RPMI7951 (cell line): Measurements from ENCODE around the gene AATK. TPM values are rescaled to one million over a fixed set of nuclear protein-coding genes. Genes with fewer than 3 reads are reported as not detected.

Experiments used
- DNase-seq: peaks from one replicate; pipeline ENCODE4 v3.0.0-alpha.2; 2012; ENCODE audit warnings: low read depth
- total RNA-seq: library from RNA; depleted of rRNA; stranded (reverse); fragments of >200 nt; shearing (Covaris generic); gene quantifications from 2 replicates; pipeline ENCODE4 v1.2.3, GENCODE V29; 2014; rRNA removed

The AATK gene
- total RNA-seq, 1 experiment from 2014 or later = not detected

DNA sequence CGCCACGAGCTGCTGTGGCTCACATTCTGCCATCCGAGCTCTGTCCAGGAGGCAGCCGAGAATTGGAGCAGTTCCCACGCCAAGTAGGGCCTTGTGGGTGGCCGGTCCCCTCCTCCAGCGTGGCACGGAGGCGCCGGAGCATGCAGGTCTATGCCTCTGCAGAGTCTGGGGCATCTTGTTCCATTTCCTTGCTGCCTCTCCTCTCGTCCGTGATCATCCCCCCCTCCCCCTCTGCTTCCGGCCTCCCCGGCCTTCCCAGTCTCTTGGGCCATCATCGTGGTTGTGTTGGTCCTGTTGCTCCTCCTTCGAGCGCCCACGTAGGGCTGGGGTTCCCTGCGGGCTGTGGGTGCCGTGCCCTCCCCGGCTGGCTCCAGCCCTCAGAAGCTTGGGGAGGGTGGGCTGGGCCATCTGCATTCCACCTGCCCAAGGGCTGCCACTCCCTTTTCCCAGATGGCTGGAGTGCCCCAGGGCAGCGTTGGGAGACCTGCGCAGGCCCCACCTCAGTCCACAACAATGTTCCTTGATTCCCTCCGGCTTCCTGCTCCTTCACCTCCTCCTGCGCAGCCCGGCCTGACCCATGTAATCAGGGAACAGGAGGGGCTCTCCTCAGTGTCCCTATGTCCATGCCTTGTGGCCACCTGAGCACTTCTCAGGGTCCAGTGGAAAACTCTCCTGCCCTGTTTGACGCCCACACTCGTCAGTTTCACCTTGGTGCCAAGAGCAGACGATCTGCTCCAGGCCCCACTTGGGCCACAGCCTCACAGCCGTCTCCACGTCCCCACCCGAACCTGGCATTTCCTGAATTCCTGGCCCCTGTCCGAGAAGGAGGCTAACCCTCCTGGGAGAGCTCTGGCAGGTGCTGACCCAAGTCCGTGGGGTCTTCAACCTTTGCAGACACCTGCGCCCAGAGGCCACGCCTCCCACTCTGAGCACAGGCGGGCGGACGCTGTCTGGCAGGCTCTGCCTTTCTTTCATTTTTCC is 94.0 kb downstream of the AATK start:
- no peak for DNase-seq

DNA sequence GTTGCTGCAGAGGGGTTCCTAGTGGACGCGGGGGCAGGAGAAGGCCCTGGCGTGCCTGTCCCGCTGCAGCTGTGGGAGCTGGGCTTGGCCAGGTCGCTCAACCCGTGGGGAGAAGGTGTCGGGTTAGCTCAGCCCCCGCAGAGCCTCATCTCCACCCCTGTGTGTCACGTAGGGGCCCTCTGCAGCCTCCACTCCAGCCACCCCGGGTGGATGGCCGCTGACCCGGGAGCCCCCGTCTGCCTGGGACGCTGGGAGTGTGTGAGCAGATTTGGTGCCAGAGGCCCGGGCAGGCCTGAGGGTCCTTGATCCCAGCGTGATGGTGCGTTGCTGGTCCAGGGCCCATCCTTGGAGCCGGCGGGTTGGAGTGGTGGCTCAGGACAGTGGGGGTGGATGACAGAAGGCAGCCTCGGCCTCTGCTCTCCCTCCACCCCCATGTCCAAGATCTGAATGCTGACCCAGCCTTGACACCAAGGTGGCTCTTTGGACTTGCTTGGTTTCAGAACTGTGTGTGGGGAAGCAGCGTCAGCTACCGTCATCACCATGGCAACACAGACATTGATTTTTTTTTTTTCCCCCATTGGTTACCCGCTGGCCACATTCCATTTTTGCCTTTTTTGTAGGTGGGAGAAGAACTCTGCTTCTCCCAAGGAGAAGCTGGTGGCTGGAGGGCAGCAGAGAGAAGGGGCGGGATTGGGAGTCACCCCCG is 95.3 kb downstream of the AATK start:
- DNase-seq = no peak

DNA sequence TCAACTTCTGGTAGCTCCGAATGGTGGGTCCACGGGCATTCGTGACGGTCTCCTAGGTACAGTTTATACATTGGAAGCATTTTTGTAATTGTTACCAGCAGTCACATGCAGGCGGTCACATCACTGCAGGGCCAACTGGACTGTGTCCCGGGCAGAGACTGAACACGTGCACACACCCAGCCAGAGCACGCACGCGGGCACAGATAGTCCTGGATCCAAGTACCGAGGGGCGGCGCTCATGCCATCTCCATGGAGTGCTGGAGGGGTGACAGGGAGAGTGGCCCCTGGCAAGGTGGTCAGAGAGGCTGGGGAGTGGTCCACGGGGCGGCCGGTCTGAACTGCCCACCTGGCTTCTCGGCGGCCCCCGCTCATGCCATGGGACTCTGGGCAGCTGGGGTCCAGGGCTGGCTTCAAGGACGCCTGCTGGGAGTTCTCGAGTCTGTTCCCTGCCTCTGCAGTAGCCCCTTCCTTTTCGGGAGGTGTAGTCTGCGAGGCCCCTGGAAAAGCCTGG is 96.8 kb downstream of the AATK start:
- no peak for DNase-seq

DNA sequence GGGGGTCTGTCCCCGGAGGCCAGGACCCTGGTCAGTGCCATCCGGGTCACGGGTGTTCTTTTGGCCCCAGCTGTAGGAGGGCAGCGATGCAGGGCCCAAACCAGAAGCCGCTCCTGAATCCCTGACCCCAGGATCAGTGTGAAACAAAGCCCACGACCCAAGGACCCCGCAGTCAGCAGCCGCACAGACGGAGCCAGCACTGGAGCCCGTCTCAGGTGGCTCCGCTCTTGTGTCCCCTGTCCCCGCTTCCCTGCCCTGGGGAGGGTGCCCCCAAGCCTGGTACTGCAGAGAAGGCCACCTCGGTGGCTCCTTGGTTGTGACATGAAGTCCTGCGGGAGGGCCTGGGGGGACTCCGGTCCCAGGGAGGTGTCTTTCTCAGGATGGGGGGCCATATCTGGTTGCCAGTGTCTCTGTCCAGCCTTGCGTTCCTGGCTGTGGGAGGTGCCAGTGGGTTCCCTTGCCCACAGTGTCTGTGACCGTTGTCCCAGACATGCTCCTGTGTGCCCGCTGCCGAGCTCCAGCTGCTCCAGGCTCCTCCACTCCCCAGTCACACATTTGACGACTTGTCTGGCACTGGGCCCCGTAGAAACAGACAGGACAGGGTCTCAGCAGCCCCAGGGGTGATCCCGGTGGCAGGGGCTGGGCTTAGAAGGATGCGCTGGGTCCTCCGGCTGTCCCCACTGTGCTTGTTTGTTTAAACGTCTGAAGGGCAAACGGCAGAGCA is 97.4 kb downstream of the AATK start:
- DNase-seq = no peak

DNA sequence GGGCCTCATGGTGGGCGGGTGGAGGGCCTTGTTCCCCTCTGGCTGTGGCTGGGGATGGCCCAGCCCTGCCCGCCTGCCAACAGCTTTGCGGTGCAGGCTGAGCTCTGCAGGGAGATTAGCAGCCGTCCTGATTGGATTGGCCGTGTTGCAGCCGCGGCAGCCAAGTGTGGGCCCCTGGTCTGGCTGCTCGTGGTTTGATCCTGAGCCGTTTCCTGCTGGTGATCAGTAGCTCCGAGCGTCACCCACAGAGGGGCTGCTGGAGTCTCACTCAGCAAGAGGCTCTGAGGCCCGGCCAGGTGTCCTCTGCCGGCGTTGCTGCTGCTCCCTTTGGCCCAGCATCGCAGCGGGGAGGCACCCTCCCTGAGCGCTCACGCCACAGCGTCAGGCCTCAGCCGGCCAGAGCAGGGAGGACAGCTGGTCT is 98.6 kb downstream of the AATK start:
- DNase-seq = no peak

Other genes starting within 250 kb of the AATK start
- 6.6 and 10.5 TPM in 2 replicates for gene CHMP6, start 174.4 kb downstream of the AATK start, total RNA-seq
- gene BAIAP2, start 131.1 kb downstream of the AATK start, total RNA-seq = 9.7 and 12.6 TPM in 2 replicates
- not detected in 2 replicates for gene PVALEF, start 714 bp downstream of the AATK start, total RNA-seq
- 7.0 and 9.8 TPM in 2 replicates for gene CEP131, start 56.7 kb upstream of the AATK start, total RNA-seq
- gene TEPSIN, start 72.8 kb upstream of the AATK start, total RNA-seq = 6.0 and 8.4 TPM in 2 replicates
- 37.2 and 63.6 TPM in 2 replicates for gene NDUFAF8, start 73.1 kb upstream of the AATK start, total RNA-seq
- 24.0 and 28.1 TPM in 2 replicates for gene SLC38A10, start 129.1 kb upstream of the AATK start, total RNA-seq
- under 0.01 and 0.36 TPM in 2 replicates for gene BAHCC1, start 229.2 kb upstream of the AATK start, total RNA-seq